GM21529 (cell line): ENCODE measurements around the gene KLHL33.
"Not testable (repeated sequence)": the region's sequence is repeated elsewhere in the genome, so short reads cannot be mapped to it uniquely, and the experiment has no call there.

Experiments used
- ATAC-seq: cut with Tn5 transposase; IDR thresholded peaks from one replicate; pipeline ENCODE4 v1.9.1; 2021; ENCODE audit not compliant: unreplicated experiment

The KLHL33 gene

GRCh38 chr14:20452831-20453230 lies 16.9 kb upstream of the KLHL33 start:
- ATAC-seq, result not testable (repeated sequence)

DNA sequence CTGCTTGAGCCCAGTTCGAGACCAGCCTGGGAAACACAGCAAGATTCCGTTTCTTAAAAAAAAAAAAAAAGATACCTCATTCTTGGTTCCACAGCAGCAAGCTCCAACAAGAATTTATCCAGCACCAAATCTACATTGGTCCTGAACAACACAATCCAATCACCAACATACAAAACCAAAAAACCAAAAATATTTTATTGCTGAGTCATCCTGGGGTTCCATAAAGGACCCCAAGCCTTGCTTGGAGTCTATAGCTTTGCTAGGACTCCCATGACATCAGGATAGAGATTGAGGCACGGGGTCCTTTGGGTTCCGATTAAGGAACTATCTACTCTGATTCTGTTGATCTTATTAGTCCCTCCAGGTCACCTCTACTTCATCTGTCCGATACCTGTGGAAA lies 10.9 kb upstream of the KLHL33 start:
- ATAC-seq, result no peak

DNA sequence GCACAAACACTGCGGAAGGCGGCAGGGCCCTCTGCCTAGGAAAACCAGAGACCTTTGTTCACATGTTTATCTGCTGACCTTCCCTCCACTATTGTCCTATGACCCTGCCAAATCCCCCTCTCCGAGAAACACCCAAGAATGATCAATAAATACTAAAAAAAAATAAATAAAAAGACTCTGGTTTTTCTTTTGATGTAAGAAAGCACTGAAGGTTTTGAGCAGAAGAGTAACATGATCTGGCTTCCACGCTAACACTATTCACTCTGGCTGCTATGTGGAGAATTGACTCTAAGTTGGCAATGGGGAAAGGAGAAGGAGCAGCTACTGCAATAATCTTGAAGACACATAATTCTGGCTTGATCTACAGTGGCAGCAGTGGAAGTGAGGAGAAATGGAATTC lies 7.7 kb upstream of the KLHL33 start:
- ATAC-seq, result not testable (repeated sequence)

DNA sequence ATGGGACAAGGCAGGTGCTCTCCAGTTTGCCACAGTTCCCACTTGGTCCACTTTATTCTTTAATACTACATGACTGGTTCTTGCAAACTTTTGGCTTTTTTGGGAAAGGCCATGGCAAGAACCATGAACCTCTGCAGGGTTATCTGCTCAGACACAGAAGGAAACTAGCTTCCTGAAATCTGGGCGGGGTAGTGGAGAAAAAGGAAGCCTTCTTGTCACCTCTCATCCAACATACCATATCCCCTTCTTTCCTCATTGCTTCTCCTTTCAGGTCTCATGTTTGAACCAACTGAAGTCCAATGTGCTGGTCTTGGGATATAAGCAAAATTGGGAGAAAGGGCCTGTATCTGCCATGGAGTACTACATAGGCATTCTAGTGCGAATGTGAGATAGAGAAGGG lies 5.5 kb upstream of the KLHL33 start:
- ATAC-seq, result no peak

DNA sequence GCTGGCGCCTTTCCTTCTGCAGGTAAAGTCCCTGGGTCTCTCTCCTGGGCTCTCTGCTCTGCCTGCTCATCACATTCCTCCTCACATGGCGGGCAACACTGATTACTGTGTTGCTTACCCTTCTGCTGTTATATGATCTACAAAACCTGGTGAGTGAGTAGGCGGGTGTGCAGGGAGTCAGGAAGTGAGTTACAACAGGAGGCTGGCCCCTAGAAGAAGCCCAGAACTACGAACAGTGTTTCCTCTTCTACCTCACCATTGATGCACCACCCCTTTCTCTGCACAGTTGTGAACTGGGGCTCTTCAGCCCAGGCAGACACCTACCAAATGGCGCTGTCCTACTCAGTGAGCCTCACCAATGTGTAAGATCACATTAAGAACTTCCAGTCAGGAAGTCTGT lies 4.9 kb upstream of the KLHL33 start:
- ATAC-seq, result no peak

- no peak for ATAC-seq
Measured at GRCh38 chr14:20440465-20440864, 4.5 kb upstream of the KLHL33 start.

DNA sequence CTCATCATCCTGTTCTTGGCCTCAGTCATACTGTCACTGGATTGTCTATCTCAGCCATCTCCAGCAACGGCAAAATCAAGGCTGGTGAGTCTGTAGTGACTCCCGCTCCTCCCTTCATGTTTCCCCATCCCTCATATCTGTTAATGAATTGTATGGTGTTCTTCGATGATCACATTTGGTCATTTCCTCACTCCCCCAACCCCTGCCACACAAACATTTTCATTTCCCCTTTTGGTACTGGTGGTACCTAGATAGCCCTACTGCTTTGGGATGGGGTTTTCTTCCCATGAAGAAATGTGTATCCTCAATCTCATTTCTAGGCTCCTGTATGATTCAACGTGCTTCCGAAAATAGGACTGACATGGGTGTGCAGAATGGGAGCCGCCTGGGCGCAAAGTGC lies 2.7 kb upstream of the KLHL33 start:
- no peak for ATAC-seq

DNA sequence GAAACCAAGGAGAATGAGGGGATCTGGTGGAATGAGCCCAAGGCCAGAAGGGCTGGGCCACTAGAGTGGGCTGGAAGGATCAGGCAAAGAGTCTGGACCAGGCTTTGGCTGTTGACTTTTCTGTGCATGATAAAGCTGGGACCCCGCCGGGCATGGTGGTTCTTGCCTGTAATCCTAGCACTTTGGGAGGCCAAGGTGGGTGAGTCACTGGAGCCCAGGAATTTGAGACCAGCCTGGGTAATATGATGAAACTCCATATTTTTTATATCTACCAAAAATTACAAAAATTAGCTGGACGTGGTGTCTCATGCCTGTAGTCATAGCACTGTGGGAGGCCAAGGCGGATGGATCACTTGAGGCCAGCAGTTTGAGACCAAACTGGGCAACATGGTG lies 393 bp upstream of the KLHL33 start:
- ATAC-seq, result no peak

GRCh38 chr14:20434701-20435581 lies 1.0 kb downstream of the KLHL33 start:
- no peak for ATAC-seq

DNA sequence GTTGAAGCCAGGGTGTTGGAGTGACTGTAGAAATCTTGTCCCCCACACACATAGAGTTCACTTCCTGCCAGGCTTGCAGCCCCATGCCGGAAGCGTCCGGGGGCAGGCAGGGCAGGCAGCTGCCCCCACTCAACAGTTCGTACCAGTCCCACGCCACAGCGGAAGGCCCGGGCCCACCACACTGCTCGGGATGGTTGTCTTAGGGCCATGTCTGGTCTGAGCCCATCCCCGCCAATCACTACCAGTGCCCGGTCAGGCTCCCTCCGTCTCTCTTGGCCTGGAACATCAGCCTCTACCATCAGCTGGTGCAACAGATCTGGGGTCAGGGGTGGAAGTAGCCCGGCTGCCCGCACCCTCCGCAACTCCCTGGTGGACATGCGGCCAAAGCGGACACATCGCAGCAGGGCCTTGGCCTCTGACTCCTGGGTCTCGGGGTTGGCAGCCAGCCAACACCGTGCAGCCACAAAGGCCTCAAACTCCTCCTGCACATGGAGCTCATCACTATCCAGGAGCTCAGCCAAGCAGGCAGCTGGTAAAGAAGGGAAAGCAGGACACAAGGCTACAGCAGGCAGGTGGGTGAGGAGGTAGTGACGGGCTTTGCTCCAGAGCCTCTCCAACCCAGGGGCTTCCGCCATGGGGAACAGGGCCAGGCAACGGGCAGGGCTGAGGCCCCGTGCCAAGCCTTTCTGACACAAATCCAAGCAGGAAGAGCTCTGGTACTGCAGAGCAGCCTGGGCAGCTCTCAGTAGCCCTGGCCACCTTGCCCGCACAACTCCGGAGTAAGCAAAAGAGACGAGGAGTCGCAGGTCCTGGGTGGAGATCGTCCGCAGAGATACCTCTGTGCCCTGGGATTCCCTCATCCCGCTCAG lies 5.9 kb downstream of the KLHL33 start:
- ATAC-seq, result no peak

DNA sequence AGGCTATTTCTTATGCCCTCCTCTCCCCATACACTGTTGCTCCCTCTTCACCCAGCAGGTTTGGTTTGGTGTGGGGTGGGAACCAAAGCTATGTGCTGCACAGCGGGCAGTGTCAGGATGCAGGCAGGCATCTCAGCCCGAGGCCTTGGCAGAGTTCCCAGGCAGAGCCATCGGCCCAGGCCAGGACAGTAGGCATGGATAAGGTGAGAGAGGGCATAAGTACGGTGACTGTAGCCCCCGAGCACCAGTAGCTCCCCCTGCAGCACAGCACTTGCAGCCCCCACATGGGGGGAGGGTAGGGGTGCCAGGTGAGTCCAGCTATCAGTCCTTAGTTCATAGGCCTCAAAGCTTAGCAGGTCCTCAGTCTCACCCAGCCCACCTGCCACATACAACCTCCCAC lies 7.2 kb downstream of the KLHL33 start:
- ATAC-seq, result no peak

GRCh38 chr14:20428010-20428365 lies 8.0 kb downstream of the KLHL33 start:
- ATAC-seq, result peak; percentile 22

- peak; percentile 79 for ATAC-seq
Measured at GRCh38 chr14:20427231-20428009, 8.5 kb downstream of the KLHL33 start.

- ATAC-seq, result no peak
Measured at GRCh38 chr14:20424851-20425250, 11.1 kb downstream of the KLHL33 start.

GRCh38 chr14:20422886-20423285 lies 13.1 kb downstream of the KLHL33 start:
- no peak for ATAC-seq

GRCh38 chr14:20421267-20421666 lies 14.7 kb downstream of the KLHL33 start:
- no peak for ATAC-seq

GRCh38 chr14:20419419-20419818 lies 16.5 kb downstream of the KLHL33 start:
- no peak for ATAC-seq

DNA sequence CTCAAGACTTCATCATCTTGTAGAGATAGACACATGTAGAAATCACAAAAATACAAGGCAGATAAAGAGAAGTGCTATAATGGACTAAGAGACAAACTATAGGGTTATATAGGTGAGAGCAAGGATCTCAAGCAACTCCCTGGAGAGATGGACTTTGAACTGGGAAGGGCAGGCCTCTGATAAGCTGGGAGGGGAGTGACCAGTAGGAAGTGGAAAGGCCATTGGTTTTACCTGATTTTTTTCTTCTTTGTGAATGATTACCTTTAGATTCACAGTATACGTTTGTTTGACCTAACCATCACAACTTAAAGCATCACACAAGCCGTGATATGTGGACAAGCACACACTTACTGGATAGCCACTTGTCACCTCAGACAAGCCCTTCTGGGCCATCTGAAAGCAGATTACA lies 17.5 kb downstream of the KLHL33 start:
- ATAC-seq, result no peak

- no peak for ATAC-seq
Measured at GRCh38 chr14:20417250-20418186, 18.4 kb downstream of the KLHL33 start.

- ATAC-seq, result no peak
Measured at GRCh38 chr14:20416223-20416622, 19.7 kb downstream of the KLHL33 start.
